Large intestine (tissue), 3 donors: Measurements from ENCODE around the gene TNFRSF14. TPM values are rescaled to one million over a fixed set of nuclear protein-coding genes. Genes with fewer than 3 reads are reported as not detected.

ENCODE experiments used
- DNase-seq, 2 donors: peaks; one replicate each; pipeline versions ENCODE4 v3.0.0 to v3.0.0-alpha.2; 2013
- H3K27ac ChIP-seq: one replicate; pipeline ENCODE4 v1.5.1; 2013; ENCODE audit warnings: low read length
- H3K27me3 ChIP-seq: 2 replicates; pipeline ENCODE4 v1.6.1; 2013; ENCODE audit warnings: low read length; ENCODE audit not compliant: control insufficient read depth, insufficient read depth
- H3K36me3 ChIP-seq: 2 replicates; pipeline ENCODE4 v1.6.1; 2013; ENCODE audit warnings: low read length; ENCODE audit not compliant: control insufficient read depth, insufficient read depth
- H3K4me1 ChIP-seq: one replicate; pipeline ENCODE4 v1.6.1; 2013; ENCODE audit warnings: low read length; ENCODE audit not compliant: control insufficient read depth, insufficient read depth
- H3K4me3 ChIP-seq: one replicate; pipeline ENCODE4 v1.5.1; 2013; ENCODE audit warnings: low read length
- H3K9me3 ChIP-seq: one replicate; pipeline ENCODE4 v1.6.1; 2013; ENCODE audit warnings: mild to moderate bottlenecking, low read depth, low read length, moderate library complexity; ENCODE audit not compliant: control insufficient read depth
- WGBS: methylation state at CpG from one replicate; pipeline ENCODE4 v1.1.5; 2013; ENCODE audit warnings: low lambda C conversion rate; ENCODE audit not compliant: insufficient coverage; 5-methylcytosine and 5-hydroxymethylcytosine counted together
- polyA plus RNA-seq: library from polyadenylated mRNA; unstranded; fragments of 120-200 nt; gene quantifications from one replicate; pipeline ENCODE4 v1.2.1, GENCODE V29; 2013

The TNFRSF14 gene
- polyA plus RNA-seq, 1 donor, result 318 TPM

DNA sequence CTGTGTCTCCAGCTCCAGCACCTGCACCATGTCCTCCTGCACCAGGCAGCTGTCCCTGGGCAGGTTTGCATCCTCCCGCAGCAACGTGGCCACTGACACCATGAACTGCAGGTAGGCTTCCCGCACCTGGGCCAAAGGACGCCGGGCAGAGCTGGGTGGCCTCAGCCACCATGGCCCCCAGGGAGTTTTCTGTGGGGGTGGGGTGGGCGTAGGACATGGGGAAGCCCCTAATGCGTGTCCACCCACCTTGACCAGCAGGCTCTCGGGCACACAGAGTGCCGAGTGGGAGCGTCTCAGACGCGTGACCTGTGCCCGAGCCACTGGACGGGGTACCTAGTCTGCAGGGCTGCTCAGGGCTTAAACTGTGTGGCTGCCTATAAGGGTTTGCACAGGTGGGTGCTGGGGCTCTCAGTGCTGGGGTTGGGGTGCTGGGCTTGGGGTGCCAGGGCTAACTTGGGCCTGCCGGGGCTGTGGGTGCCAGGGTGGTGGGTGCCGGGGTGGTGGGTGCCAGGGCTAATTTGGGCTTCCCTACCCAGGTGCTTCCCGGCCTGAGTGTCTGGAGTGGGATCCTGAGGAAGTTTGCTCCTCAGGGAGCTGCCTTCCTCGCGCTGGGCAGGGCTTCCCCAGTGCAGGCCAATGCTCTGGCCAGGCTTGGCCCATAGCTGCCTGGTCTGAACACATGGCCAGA is 48.1 kb downstream of the TNFRSF14 start:
- Histone ChIP-seq H3K4me3 (no peak overlapping the region), H3K36me3 (no peaks in the 10 kb centered on the region), H3K9me3 (no peaks in the 10 kb centered on the region), H3K27ac (no peak overlapping the region), H3K27me3 (no peaks in the 10 kb centered on the region), H3K4me1 (no peaks in the 10 kb centered on the region)
- WGBS, result no CpG with 5 or more reads among the region's 19 CpGs
- DNase-seq, result no peak

DNA sequence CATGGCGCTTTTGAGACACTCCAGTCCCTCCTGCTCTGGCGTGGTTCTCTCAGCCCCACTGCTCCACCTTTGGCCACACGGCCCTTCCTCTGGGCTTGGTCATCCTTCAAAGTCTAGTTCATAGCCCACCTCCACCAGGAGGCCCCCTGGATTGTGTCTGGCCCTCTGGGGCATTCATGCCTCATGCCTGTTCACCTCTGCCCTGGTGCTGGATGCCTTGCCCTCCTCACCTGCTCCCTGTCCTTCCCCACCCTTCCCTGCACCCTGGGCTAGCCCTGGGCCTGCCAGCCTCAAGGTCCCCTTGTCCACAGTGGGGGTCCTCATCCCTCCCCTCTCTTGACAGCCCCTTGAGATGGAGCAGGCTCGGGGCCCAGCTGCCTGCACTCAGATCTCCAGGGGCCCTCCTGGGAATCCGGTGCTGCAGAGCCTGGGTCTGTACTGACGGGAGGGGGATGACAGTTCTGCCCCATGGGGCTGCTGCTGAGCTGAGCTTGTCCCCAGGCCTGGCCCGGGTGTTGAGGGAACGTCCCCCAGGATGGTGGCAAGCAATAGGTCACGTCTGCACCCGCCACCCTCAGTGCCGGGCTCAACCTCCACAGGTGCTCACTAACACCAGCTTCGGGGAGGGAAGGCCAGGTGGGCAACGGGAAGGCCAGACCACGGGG is 48.8 kb downstream of the TNFRSF14 start:
- no peak for DNase-seq
- Histone ChIP-seq H3K4me1 (no peaks in the 10 kb centered on the region), H3K36me3 (no peaks in the 10 kb centered on the region), H3K9me3 (no peaks in the 10 kb centered on the region), H3K27ac (no peak overlapping the region), H3K27me3 (no peaks in the 10 kb centered on the region), H3K4me3 (no peak overlapping the region)
- WGBS, result no CpG with 5 or more reads among the region's 14 CpGs

DNA sequence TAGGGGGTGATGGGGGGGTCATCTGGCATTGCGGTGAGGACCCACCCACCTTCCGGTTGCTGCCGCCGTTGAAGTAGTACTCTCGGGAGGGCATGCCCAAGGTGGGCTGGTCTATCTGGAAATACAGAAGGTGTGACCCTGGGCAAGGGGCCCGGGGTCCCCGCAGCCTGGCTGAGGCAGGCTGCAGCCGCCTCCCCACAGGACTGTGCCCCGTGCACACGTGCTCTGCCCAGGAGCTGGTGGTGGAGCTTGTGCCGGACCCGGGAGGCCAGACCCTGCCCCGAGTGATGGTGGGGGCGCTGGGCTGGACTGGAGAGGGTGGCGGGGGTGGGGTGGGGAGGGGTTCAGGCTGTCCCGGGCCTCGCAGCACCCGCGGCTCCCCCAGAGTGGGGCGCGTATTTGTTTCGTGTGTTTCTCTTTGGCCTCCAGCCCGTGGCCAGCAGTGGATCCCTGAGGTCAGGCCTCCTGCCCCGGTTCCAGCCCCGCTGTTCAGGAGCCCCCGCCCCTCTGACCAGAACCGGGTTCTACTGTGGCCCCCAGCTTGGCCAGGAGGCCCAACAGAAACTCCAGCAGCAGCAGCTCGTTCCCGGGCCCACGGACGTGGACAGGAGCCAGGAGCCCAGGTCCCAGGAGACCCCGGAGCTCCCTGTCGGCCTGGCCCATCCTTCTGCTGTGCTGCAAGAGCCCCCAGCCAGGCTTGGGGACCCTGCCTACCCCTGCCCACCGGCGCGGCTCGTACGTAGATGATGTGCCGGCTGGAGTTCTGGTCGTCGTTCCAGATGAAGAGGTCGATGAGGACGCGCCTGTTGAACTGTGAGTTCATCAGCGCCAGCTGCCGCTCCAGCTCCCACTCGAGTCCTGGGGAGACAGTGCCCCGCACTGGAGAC is 49.6 kb downstream of the TNFRSF14 start:
- no peaks in the 10 kb centered on the region for H3K27me3 ChIP-seq
- DNase-seq, result no peak
- no CpG with 5 or more reads among the region's 48 CpGs for WGBS
- H3K4me3 ChIP-seq, result no peak overlapping the region
- no peaks in the 10 kb centered on the region for H3K36me3 ChIP-seq
- H3K27ac ChIP-seq, result no peak overlapping the region
- H3K4me1 ChIP-seq, result peaks cover 3% of the 10 kb centered on the region
- H3K9me3 ChIP-seq, result no peaks in the 10 kb centered on the region

DNA sequence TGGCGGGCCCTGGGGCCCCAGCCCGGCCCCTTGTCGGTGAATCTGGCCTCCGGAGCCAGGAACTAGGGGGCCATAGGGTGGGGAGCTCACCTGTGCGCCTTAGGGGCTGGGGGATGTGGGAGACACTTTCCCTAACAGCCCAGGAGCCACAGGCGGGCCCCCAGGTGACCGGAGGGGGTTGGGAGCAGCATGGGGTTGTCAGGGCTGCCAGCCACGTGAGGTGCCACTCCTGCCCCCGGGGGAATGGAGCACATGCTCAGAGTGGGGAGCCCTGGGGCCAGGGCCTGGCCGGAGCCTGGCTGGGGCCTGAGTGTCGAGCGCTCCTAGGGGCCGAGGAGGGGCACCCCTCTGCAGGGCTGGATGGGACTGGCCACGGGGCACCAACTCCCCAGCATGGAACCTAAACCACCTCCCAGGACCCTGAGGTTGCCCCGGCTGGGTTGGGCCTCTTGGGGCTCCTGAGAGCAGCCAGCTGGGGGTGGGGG is 50.3 kb downstream of the TNFRSF14 start:
- H3K27ac ChIP-seq, result no peak overlapping the region
- H3K4me3 ChIP-seq, result no peak overlapping the region
- DNase-seq, result no peak
- H3K9me3 ChIP-seq, result no peaks in the 10 kb centered on the region
- H3K4me1 ChIP-seq, result peaks cover 7% of the 10 kb centered on the region
- H3K36me3 ChIP-seq, result no peaks in the 10 kb centered on the region
- WGBS, result no CpG with 5 or more reads among the region's 15 CpGs
- H3K27me3 ChIP-seq, result no peaks in the 10 kb centered on the region

DNA sequence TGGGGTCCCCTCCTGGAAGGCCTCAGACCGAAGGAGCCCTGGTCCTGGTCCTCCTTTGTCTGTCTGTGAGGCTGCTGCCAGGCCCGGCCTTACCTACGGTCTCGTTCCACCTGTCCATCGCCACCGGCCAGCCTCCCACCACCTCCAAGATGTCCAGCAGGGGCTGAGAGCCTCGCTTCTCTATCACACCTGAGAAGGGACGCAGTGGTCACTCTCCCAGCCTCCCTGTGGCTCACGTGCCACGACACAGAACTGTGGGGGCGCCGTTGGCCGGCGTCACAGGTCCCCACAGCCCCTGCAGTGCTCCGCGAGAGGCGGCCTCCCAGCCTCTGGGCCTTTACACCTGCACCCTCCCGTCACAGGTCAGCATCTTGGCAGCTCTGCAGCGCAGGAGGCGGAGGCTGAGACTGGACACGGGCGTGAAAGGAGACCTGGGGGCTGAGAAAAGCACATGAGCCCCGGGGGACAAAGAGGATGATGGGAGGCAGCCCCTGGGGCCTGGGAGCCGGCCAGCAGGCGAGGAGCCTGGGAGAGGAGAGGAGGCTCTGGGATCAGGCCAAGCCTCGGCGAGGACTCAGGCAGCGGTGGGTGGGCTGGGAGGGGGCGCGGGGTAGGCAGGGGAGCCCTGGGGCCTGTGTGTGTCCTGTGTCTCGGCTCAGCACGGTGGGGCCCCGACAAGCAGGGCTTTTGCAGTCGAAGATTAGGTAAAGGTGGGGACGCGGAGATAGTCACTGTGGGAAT is 50.9 kb downstream of the TNFRSF14 start:
- no peaks in the 10 kb centered on the region for H3K36me3 ChIP-seq
- no peaks in the 10 kb centered on the region for H3K9me3 ChIP-seq
- no peak for DNase-seq
- no peaks in the 10 kb centered on the region for H3K27me3 ChIP-seq
- no peak overlapping the region for H3K4me3 ChIP-seq
- H3K27ac ChIP-seq, result no peak overlapping the region
- no CpG with 5 or more reads among the region's 36 CpGs for WGBS
- peaks cover 12% of the 10 kb centered on the region for H3K4me1 ChIP-seq

DNA sequence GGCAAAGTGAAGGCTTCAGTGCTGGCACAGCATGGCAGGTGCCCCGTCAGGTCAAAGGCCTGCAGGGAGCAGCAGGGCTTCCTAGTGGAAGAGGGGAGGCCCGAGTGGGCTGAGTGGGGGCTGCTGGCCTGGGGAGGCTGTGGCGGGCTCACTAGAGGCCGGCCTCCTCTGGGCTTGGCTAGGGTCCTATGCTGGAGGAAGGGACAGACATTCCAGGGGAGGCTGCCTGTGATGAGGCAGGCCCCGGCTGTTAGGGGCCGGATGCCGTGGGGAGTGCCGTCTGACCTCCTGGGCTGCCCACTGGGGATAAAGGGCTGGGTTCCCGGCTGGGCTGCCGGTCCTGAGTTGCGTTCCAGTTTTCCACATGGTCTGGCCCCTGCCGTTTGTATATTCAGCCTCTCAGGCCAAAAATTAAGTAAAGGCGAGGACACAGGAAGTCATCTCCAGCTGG is 51.5 kb downstream of the TNFRSF14 start:
- no peaks in the 10 kb centered on the region for H3K9me3 ChIP-seq
- H3K27me3 ChIP-seq, result no peaks in the 10 kb centered on the region
- no peak overlapping the region for H3K4me3 ChIP-seq
- H3K36me3 ChIP-seq, result no peaks in the 10 kb centered on the region
- H3K4me1 ChIP-seq, result peaks cover 16% of the 10 kb centered on the region
- DNase-seq, result no peak
- no peak overlapping the region for H3K27ac ChIP-seq
- no CpG with 5 or more reads among the region's 13 CpGs for WGBS

DNA sequence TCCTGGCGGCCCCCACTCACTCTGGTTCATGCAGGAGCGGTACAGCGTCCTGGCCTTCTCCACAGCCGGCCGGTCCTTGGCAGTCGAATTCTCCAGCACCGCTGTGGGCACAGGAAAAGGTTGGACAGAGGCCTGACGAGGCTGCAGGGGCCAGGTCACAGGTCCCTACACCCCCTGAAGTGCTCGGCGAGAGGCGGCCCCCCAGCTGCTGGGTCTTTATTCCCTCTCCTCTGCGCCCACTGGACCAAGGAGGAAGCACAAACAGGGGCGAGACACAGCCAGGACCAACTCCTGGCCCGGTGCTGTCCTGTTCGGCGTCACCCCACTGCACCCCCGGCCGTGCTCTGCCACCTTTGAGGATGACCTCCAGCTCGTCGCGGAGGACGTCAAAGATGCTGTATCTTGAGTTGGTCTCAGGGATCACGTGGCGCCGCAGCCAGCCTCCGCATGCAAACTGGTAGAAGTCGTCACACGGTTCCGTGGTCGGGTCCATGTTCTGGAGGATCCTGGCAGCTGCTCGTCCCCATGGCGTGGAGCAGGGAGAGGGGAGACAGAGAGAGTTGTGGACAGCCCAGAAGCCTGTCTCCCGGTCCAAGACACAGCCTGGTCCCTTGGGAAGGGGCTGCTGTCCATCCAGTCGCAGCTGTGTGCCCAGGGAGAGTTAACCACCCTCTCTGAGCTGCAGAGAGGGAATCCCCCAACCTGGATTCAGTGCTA is 53.3 kb downstream of the TNFRSF14 start:
- Histone ChIP-seq H3K36me3 (no peaks in the 10 kb centered on the region), H3K9me3 (no peaks in the 10 kb centered on the region), H3K27ac (no peak overlapping the region), H3K4me1 (peaks cover 16% of the 10 kb centered on the region), H3K27me3 (no peaks in the 10 kb centered on the region), H3K4me3 (no peak overlapping the region)
- no CpG with 5 or more reads among the region's 34 CpGs for WGBS
- DNase-seq, result no peak

DNA sequence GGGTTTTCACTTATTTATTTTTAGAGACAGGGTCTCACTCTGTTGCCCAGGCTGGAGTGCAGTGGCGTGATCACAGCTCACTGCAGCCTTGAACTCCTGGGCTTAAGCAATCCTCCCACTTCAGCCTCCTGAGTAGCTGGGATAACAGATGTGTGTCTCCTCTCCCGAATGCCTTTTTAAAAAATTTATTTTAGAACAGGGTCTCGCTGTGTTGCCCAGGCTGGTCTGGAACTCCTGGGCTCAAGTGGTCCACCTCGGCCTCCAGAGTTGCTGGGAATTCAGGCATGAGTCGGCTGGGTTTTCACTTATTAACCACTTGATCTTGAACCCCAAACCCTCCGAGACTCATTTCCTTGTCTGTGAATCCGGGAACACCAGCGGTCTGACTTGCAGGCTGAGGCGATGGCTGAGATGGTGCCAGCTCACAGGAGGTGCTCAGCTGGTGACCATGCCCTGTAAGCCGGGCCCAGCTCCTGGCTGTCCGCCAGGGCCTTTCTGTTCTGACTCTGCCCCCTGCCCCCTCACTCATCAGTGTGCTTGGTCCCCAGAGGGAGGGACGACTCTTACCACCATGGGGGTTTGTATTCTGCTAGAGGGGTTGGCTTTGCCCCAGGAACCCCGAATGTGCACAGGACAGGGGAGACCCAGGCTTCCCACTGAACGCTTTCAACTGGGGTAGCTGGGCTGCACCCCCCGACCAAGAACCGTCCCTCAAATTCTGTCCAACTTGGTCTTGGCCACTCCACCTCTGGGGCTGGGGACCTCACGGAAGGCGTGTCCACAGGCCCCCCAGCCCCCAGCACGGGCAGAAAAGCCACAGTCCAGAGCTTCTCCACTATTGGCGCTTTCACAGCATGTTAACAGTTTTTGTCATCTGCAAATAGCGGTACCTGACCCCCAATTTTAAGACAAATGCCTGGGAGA is 54.1 kb downstream of the TNFRSF14 start:
- no peak for DNase-seq
- H3K4me1 ChIP-seq, result peaks cover 16% of the 10 kb centered on the region
- no peak overlapping the region for H3K27ac ChIP-seq
- no peaks in the 10 kb centered on the region for H3K27me3 ChIP-seq
- no peaks in the 10 kb centered on the region for H3K36me3 ChIP-seq
- WGBS, result no CpG with 5 or more reads among the region's 21 CpGs
- H3K9me3 ChIP-seq, result no peaks in the 10 kb centered on the region
- no peak overlapping the region for H3K4me3 ChIP-seq

DNA sequence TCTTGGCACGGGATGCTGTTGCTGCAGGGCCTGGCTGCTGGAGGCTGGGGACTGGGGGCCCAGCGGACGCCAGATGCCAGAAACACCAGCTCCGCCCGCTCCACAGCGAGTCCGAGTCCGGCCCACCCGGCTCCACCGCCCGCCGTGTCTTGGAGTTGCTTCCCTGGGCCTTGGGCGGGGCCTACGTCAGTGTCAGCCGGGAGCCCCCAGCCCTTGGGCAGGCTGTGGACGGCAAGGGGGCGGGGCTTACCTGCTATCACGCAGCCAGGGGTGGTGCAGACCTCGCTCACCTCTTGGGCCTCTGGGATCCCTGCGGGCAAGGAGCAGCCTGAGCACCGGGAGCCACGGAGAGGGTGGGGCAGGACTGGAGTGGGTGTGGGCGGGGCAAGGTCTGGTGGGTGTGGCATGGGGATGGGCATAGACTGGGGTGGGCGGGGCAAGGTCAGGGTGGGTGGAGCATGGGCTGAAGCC is 54.9 kb downstream of the TNFRSF14 start:
- no peaks in the 10 kb centered on the region for H3K27me3 ChIP-seq
- WGBS, result no CpG with 5 or more reads among the region's 24 CpGs
- H3K9me3 ChIP-seq, result no peaks in the 10 kb centered on the region
- no peak overlapping the region for H3K27ac ChIP-seq
- no peaks in the 10 kb centered on the region for H3K36me3 ChIP-seq
- H3K4me3 ChIP-seq, result no peak overlapping the region
- peak; percentile 84 to 91 for DNase-seq
- H3K4me1 ChIP-seq, result peaks cover 16% of the 10 kb centered on the region
